HepG2 (cell line): Measurements from ENCODE around the gene ERC1.

Experiments
- ARHGAP35 ChIP-seq: sonication (generic); formaldehyde crosslinking; IDR thresholded peaks from 2 replicates; pipeline ENCODE4 v1.9.0; 2022; ENCODE audit warnings: mild to moderate bottlenecking, inconsistent platforms, moderate library complexity, missing genetic modification reagents, borderline replicate concordance
- TF ChIP-seq, protein P1 (sequence below): sonication (generic); formaldehyde crosslinking; IDR thresholded peaks from 2 replicates; pipeline ENCODE4 v1.5.0; 2020; ENCODE audit warnings: mild to moderate bottlenecking, missing genetic modification reagents, moderate library complexity

- no peak for TF ChIP-seq ARHGAP35 (CRISPR knock-in tag)
- TF ChIP-seq, protein P1, sequence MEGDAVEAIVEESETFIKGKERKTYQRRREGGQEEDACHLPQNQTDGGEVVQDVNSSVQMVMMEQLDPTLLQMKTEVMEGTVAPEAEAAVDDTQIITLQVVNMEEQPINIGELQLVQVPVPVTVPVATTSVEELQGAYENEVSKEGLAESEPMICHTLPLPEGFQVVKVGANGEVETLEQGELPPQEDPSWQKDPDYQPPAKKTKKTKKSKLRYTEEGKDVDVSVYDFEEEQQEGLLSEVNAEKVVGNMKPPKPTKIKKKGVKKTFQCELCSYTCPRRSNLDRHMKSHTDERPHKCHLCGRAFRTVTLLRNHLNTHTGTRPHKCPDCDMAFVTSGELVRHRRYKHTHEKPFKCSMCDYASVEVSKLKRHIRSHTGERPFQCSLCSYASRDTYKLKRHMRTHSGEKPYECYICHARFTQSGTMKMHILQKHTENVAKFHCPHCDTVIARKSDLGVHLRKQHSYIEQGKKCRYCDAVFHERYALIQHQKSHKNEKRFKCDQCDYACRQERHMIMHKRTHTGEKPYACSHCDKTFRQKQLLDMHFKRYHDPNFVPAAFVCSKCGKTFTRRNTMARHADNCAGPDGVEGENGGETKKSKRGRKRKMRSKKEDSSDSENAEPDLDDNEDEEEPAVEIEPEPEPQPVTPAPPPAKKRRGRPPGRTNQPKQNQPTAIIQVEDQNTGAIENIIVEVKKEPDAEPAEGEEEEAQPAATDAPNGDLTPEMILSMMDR, result no peak
Measured at GRCh38 chr12:1532375-1533165, 541.5 kb downstream of the ERC1 start.
